OCI-LY7 (cell line): ENCODE measurements around the gene DENND1A. TPM values are rescaled to one million over a fixed set of nuclear protein-coding genes. Genes with fewer than 3 reads are reported as not detected.

ENCODE experiments used
- BruUV-seq: library from RNA; stranded (reverse); fragments of 400-500 nt; replicated peaks from 2 replicates; lab custom pipeline; 2021; lab: Mats Ljungman, UMichigan
- CTCF ChIA-PET: fragments of 300-600 bp; sonication (Branson Sonifier 250); formaldehyde crosslinking; loops from one replicate; lab custom pipeline; 2022; ENCODE audit warnings: antibody characterized with exemption; ENCODE audit not compliant: unreplicated experiment; lab: Charles Lee
- POLR2A ChIA-PET: fragments of 300-600 bp; sonication (Branson Sonifier 250); formaldehyde crosslinking; loops from one replicate; lab custom pipeline; 2022; ENCODE audit warnings: antibody characterized with exemption; lab: Charles Lee
- DNase-seq: peaks from one replicate; pipeline ENCODE4 v3.0.0-alpha.2; 2015; ENCODE audit warnings: low spot score
- H2AFZ ChIP-seq: fragments of 200-600 bp; sonication (generic), shearing (Covaris generic); 2 replicates; pipeline ENCODE4 v1.6.1; 2014; ENCODE audit warnings: mild to moderate bottlenecking, antibody characterized with exemption, low read length, moderate library complexity
- H3K27ac ChIP-seq: fragments of 200-600 bp; sonication (generic); 2 replicates; pipeline ENCODE4 v1.5.1; 2014; ENCODE audit warnings: mixed run types, low read depth, mild to moderate bottlenecking, moderate library complexity, low read length, inconsistent platforms; ENCODE audit not compliant: poor library complexity, severe bottlenecking
- H3K36me3 ChIP-seq: fragments of 200-600 bp; sonication (generic); 2 replicates; pipeline ENCODE4 v1.6.1; 2014; ENCODE audit warnings: mild to moderate bottlenecking, antibody characterized with exemption, low read length, moderate library complexity, mixed read lengths; ENCODE audit not compliant: insufficient read depth
- H3K4me1 ChIP-seq: fragments of 200-600 bp; sonication (generic); 2 replicates; pipeline ENCODE4 v1.5.1; 2014; ENCODE audit warnings: mild to moderate bottlenecking, low read length; ENCODE audit not compliant: insufficient read depth, poor library complexity, severe bottlenecking
- H3K4me2 ChIP-seq: fragments of 200-600 bp; sonication (generic); 2 replicates; pipeline ENCODE4 v1.6.1; 2014; ENCODE audit warnings: mild to moderate bottlenecking, low read length
- H3K4me3 ChIP-seq: fragments of 200-600 bp; sonication (generic); 2 replicates; pipeline ENCODE4 v1.5.1; 2014; ENCODE audit warnings: mild to moderate bottlenecking, low read depth, low read length; ENCODE audit not compliant: poor library complexity, severe bottlenecking
- H3K79me2 ChIP-seq: fragments of 200-600 bp; sonication (generic); 2 replicates; pipeline ENCODE4 v1.6.1; 2016; ENCODE audit warnings: low read depth, mild to moderate bottlenecking, low read length, moderate library complexity, mixed read lengths; ENCODE audit not compliant: insufficient read depth
- H3K9me2 ChIP-seq: fragments of 200-600 bp; sonication (generic); 2 replicates; pipeline ENCODE4 v1.6.1; 2016; ENCODE audit warnings: mild to moderate bottlenecking, low read length, mixed read lengths; ENCODE audit not compliant: insufficient read depth
- H3K9me3 ChIP-seq: fragments of 200-600 bp; sonication (generic); 2 replicates; pipeline ENCODE4 v1.6.1; 2014; ENCODE audit warnings: mild to moderate bottlenecking, mixed run types, low read length, mixed read lengths
- H4K20me1 ChIP-seq: fragments of 200-600 bp; sonication (generic); 2 replicates; pipeline ENCODE4 v1.6.1; 2014; ENCODE audit warnings: mild to moderate bottlenecking, antibody characterized with exemption, low read length, moderate library complexity, mixed read lengths; ENCODE audit not compliant: insufficient read depth
- EZH2phosphoT487 ChIP-seq: fragments of 200-600 bp; sonication (generic); IDR thresholded peaks from 2 replicates; pipeline ENCODE4 v1.6.1; 2018; ENCODE audit warnings: low read depth, borderline replicate concordance, mild to moderate bottlenecking, mixed run types, antibody characterized with exemption, low read length, moderate library complexity, mixed read lengths
- intact Hi-C: fragments of 100-400 bp; cut with micrococcal nuclease; formaldehyde crosslinking; loops from one replicate; pipeline ENCODE4 v1.10.0; 2022; ENCODE audit not compliant: unreplicated experiment
- total RNA-seq, 2 experiments: library from RNA; depleted of rRNA in 1 of 2; stranded (reverse); fragments of >200 nt in 1 of 2; shearing (Covaris generic) in 1 of 2; gene quantifications; 2 replicates each; pipeline ENCODE4 v1.2.3, GENCODE V29; 2014 to 2022
- TF ChIP-seq, protein P1 (sequence below): fragments of 200-600 bp; sonication (generic); conservative IDR thresholded peaks from 2 replicates; pipeline ENCODE4 v1.5.1; 2014; ENCODE audit warnings: mild to moderate bottlenecking, antibody characterized with exemption, low read length, moderate library complexity, mixed read lengths

DENND1A gene
- total RNA-seq, 2 experiments from 2014 or later = 17.9 to 36.3 TPM

DNA sequence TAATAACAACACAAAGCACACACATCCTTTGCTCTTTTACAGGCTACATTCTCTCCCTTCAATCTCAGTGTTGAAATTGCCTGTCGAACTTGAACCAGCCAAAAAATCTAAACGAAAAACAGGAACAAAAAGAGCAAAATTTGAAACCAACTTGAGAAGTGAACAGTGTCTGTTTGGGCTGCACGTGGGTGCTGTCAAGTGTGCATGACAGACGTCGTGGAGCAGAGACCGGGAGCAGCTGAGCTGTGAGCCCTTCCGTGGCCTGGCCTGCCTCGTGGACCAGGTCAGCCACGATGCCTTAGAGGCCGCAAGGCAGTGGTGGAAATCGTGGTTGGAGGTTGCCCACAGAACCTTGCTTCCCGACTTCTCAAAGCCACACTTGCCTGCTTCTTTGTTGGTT, 34.8 kb upstream of the DENND1A start:
- ChIA-PET POLR2A (interaction anchor here (0.5 kb wide), 1 partner anchor 376 kb away, joined by 3 read pairs; no protein-coding TSS in a partner anchor), CTCF (no interaction called here)
- no peaks in the 10 kb centered on the region for H3K79me2 ChIP-seq
- no peaks in the 10 kb centered on the region for H3K36me3 ChIP-seq
- no peak overlapping the region for H3K27ac ChIP-seq
- BruUV-seq = no TSS peak
- no peaks in the 10 kb centered on the region for H3K4me1 ChIP-seq
- intact Hi-C loops = no loop called here
- H3K4me2 ChIP-seq = no peak overlapping the region
- H3K9me2 ChIP-seq = no peaks in the 10 kb centered on the region
- TF ChIP-seq, protein P1, sequence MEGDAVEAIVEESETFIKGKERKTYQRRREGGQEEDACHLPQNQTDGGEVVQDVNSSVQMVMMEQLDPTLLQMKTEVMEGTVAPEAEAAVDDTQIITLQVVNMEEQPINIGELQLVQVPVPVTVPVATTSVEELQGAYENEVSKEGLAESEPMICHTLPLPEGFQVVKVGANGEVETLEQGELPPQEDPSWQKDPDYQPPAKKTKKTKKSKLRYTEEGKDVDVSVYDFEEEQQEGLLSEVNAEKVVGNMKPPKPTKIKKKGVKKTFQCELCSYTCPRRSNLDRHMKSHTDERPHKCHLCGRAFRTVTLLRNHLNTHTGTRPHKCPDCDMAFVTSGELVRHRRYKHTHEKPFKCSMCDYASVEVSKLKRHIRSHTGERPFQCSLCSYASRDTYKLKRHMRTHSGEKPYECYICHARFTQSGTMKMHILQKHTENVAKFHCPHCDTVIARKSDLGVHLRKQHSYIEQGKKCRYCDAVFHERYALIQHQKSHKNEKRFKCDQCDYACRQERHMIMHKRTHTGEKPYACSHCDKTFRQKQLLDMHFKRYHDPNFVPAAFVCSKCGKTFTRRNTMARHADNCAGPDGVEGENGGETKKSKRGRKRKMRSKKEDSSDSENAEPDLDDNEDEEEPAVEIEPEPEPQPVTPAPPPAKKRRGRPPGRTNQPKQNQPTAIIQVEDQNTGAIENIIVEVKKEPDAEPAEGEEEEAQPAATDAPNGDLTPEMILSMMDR = no peak
- TF ChIP-seq EZH2phosphoT487 = no peak
- H3K9me3 ChIP-seq = no peaks in the 10 kb centered on the region
- DNase-seq = no peak
- no peak overlapping the region for H2AFZ ChIP-seq
- H4K20me1 ChIP-seq = no peaks in the 10 kb centered on the region
- H3K4me3 ChIP-seq = no peak overlapping the region

DNA sequence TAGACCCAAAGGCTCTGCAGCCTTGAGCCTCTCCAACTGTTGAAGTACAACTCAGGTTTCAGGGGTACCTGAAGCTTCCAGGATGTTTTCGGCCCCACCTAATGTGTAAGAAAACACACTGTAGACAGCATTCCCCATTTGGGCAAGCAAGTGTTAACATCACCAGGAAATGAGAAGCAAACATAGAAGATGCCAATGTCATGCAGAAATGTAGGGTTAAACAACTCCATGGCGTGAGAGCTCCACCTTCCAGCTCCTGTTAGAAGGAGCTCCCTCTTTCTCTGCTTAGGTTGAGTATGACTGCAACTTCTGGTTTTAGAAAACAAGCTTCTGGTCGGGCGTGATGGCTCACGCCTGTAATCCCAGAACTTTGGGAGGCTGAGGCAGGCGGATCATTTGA, 31.0 kb upstream of the DENND1A start:
- no peaks in the 10 kb centered on the region for H3K79me2 ChIP-seq
- H4K20me1 ChIP-seq = no peaks in the 10 kb centered on the region
- POLR2A ChIA-PET = no interaction called here
- intact Hi-C loops = no loop called here
- TF ChIP-seq, protein P1 = no peak
- TF ChIP-seq EZH2phosphoT487 = no peak
- H3K4me2 ChIP-seq = no peak overlapping the region
- H3K36me3 ChIP-seq = no peaks in the 10 kb centered on the region
- DNase-seq = no peak
- H3K4me3 ChIP-seq = no peak overlapping the region
- no peaks in the 10 kb centered on the region for H3K9me2 ChIP-seq
- CTCF ChIA-PET = no interaction called here
- H3K27ac ChIP-seq = no peak overlapping the region
- BruUV-seq = no TSS peak
- no peak overlapping the region for H2AFZ ChIP-seq
- H3K4me1 ChIP-seq = no peaks in the 10 kb centered on the region
- H3K9me3 ChIP-seq = no peaks in the 10 kb centered on the region

DNA sequence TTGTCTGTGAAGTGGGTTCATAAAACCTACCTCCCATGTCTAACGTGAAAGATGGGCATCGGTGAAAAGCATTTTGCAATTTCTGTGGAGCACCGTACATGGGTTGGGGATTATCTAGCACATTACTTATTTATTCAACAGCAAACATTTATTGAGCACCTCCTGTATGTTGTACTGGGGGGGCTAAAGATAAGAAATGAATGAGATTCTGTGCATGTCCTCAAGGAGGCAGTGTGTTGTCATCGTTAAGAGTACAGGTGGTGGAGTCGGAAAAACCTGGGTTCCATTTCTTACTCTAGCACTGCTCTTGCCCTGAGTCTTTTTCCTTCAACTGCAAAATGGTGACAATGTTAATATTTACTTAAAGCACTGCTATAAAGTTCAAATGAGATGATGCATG, 30.4 kb upstream of the DENND1A start:
- ChIA-PET CTCF (no interaction called here), POLR2A (no interaction called here)
- peak; percentile 16 for DNase-seq
- H3K79me2 ChIP-seq = no peaks in the 10 kb centered on the region
- H3K9me3 ChIP-seq = no peaks in the 10 kb centered on the region
- TF ChIP-seq, protein P1 = peak; percentile 62
- TF ChIP-seq EZH2phosphoT487 = no peak
- no peak overlapping the region for H2AFZ ChIP-seq
- no TSS peak for BruUV-seq
- H3K4me2 ChIP-seq = no peak overlapping the region
- no peaks in the 10 kb centered on the region for H3K4me1 ChIP-seq
- no peak overlapping the region for H3K4me3 ChIP-seq
- intact Hi-C loops = no loop called here
- no peaks in the 10 kb centered on the region for H4K20me1 ChIP-seq
- H3K36me3 ChIP-seq = no peaks in the 10 kb centered on the region
- no peak overlapping the region for H3K27ac ChIP-seq
- H3K9me2 ChIP-seq = no peaks in the 10 kb centered on the region
